OCI-LY7 (cell line): ENCODE measurements around the gene SMURF2. TPM values are rescaled to one million over a fixed set of nuclear protein-coding genes. Genes with fewer than 3 reads are reported as not detected.

Experiments used
- Bru-seq: library from RNA; stranded (reverse); fragments of 400-500 nt; gene quantifications from one replicate; lab custom pipeline; 2021; lab: Mats Ljungman, UMichigan
- BruChase-seq, 2 experiments: library from RNA; stranded (reverse); fragments of 400-500 nt; gene quantifications; one replicate each; lab custom pipeline; 2021; lab: Mats Ljungman, UMichigan
- BruUV-seq: library from RNA; stranded (reverse); fragments of 400-500 nt; replicated peaks from 2 replicates; lab custom pipeline; 2021; lab: Mats Ljungman, UMichigan
- CTCF ChIA-PET: fragments of 300-600 bp; sonication (Branson Sonifier 250); formaldehyde crosslinking; loops from one replicate; lab custom pipeline; 2022; ENCODE audit warnings: antibody characterized with exemption; ENCODE audit not compliant: unreplicated experiment; lab: Charles Lee
- POLR2A ChIA-PET: fragments of 300-600 bp; sonication (Branson Sonifier 250); formaldehyde crosslinking; loops from one replicate; lab custom pipeline; 2022; ENCODE audit warnings: antibody characterized with exemption; lab: Charles Lee
- DNase-seq: peaks from one replicate; pipeline ENCODE4 v3.0.0-alpha.2; 2015; ENCODE audit warnings: low spot score
- H2AFZ ChIP-seq: fragments of 200-600 bp; sonication (generic), shearing (Covaris generic); 2 replicates; pipeline ENCODE4 v1.6.1; 2014; ENCODE audit warnings: mild to moderate bottlenecking, antibody characterized with exemption, low read length, moderate library complexity
- H3K27ac ChIP-seq: fragments of 200-600 bp; sonication (generic); 2 replicates; pipeline ENCODE4 v1.5.1; 2014; ENCODE audit warnings: mixed run types, low read depth, mild to moderate bottlenecking, moderate library complexity, low read length, inconsistent platforms; ENCODE audit not compliant: poor library complexity, severe bottlenecking
- H3K36me3 ChIP-seq: fragments of 200-600 bp; sonication (generic); 2 replicates; pipeline ENCODE4 v1.6.1; 2014; ENCODE audit warnings: mild to moderate bottlenecking, antibody characterized with exemption, low read length, moderate library complexity, mixed read lengths; ENCODE audit not compliant: insufficient read depth
- H3K4me1 ChIP-seq: fragments of 200-600 bp; sonication (generic); 2 replicates; pipeline ENCODE4 v1.5.1; 2014; ENCODE audit warnings: mild to moderate bottlenecking, low read length; ENCODE audit not compliant: insufficient read depth, poor library complexity, severe bottlenecking
- H3K4me2 ChIP-seq: fragments of 200-600 bp; sonication (generic); 2 replicates; pipeline ENCODE4 v1.6.1; 2014; ENCODE audit warnings: mild to moderate bottlenecking, low read length
- H3K4me3 ChIP-seq: fragments of 200-600 bp; sonication (generic); 2 replicates; pipeline ENCODE4 v1.5.1; 2014; ENCODE audit warnings: mild to moderate bottlenecking, low read depth, low read length; ENCODE audit not compliant: poor library complexity, severe bottlenecking
- H3K79me2 ChIP-seq: fragments of 200-600 bp; sonication (generic); 2 replicates; pipeline ENCODE4 v1.6.1; 2016; ENCODE audit warnings: low read depth, mild to moderate bottlenecking, low read length, moderate library complexity, mixed read lengths; ENCODE audit not compliant: insufficient read depth
- H3K9me2 ChIP-seq: fragments of 200-600 bp; sonication (generic); 2 replicates; pipeline ENCODE4 v1.6.1; 2016; ENCODE audit warnings: mild to moderate bottlenecking, low read length, mixed read lengths; ENCODE audit not compliant: insufficient read depth
- H3K9me3 ChIP-seq: fragments of 200-600 bp; sonication (generic); 2 replicates; pipeline ENCODE4 v1.6.1; 2014; ENCODE audit warnings: mild to moderate bottlenecking, mixed run types, low read length, mixed read lengths
- H4K20me1 ChIP-seq: fragments of 200-600 bp; sonication (generic); 2 replicates; pipeline ENCODE4 v1.6.1; 2014; ENCODE audit warnings: mild to moderate bottlenecking, antibody characterized with exemption, low read length, moderate library complexity, mixed read lengths; ENCODE audit not compliant: insufficient read depth
- CTCF ChIP-seq: fragments of 200-600 bp; sonication (generic); conservative IDR thresholded peaks from 2 replicates; pipeline ENCODE4 v1.5.1; 2014; ENCODE audit warnings: mild to moderate bottlenecking, antibody characterized with exemption, low read length, moderate library complexity, mixed read lengths
- EZH2phosphoT487 ChIP-seq: fragments of 200-600 bp; sonication (generic); IDR thresholded peaks from 2 replicates; pipeline ENCODE4 v1.6.1; 2018; ENCODE audit warnings: low read depth, borderline replicate concordance, mild to moderate bottlenecking, mixed run types, antibody characterized with exemption, low read length, moderate library complexity, mixed read lengths
- intact Hi-C: fragments of 100-400 bp; cut with micrococcal nuclease; formaldehyde crosslinking; loops from one replicate; pipeline ENCODE4 v1.10.0; 2022; ENCODE audit not compliant: unreplicated experiment
- long read RNA-seq: library from polyadenylated mRNA; stranded (forward); transcript quantifications from one replicate; pipeline ENCODE4 v2.0.0, GENCODE V29; 2022
- total RNA-seq, 2 experiments: library from RNA; depleted of rRNA in 1 of 2; stranded (reverse); fragments of >200 nt in 1 of 2; shearing (Covaris generic) in 1 of 2; gene quantifications; 2 replicates each; pipeline ENCODE4 v1.2.3, GENCODE V29; 2014 to 2022

SMURF2 gene
- 15.6 and 22.0 TPM in 2 replicates for total RNA-seq (2014; rRNA removed; shearing (Covaris generic))
- 20.2 and 20.8 TPM in 2 replicates for total RNA-seq (2022)
- percentile 78 among the genes with signal in this experiment for Bru-seq, nascent RNA
- percentile 75 among the genes with signal in this experiment for BruChase-seq, experiment 1, labeled RNA remaining after a 6-hour chase
- percentile 70 among the genes with signal in this experiment for BruChase-seq, experiment 2, labeled RNA remaining after a 2-hour chase
- long read RNA-seq, transcript SMURF2-201 (19 exons, 2,918 nt) = major isoform, 9 of 24 reads
- long read RNA-seq, partial matches to known transcripts = 1 of 24 reads
- long read RNA-seq, other reads (novel, unspliced or antisense) = 14 of 24 reads

- H3K79me2 ChIP-seq = peaks cover 43% of the 10 kb centered on the region
- CTCF ChIA-PET = no interaction called here
- peak within 1 kb of the TSS; percentile 65 for H3K27ac ChIP-seq
- no TSS peak for BruUV-seq
- H2AFZ ChIP-seq = peak within 1 kb of the TSS; percentile 100
- peak within 1 kb of the TSS; percentile 99 for H3K4me2 ChIP-seq
- H3K9me3 ChIP-seq = no peaks in the 10 kb centered on the region
- DNase-seq = peak; percentile 88
- H4K20me1 ChIP-seq = peaks cover 8% of the 10 kb centered on the region; the same call in 1 of the 2 replicates
- H3K4me3 ChIP-seq = peak within 1 kb of the TSS; percentile 94
- H3K9me2 ChIP-seq = no peaks in the 10 kb centered on the region
- peaks cover 19% of the 10 kb centered on the region for H3K4me1 ChIP-seq
- POLR2A ChIA-PET = no interaction called here
- H3K36me3 ChIP-seq = no peaks in the 10 kb centered on the region; the same call in 1 of the 2 replicates
- TF ChIP-seq CTCF = no peak
- no peak for TF ChIP-seq EZH2phosphoT487
- intact Hi-C loops = no loop called here
Observed at GRCh38 chr17:64661976-64662773, at the start of gene SMURF2. TSS of gene SMURF2 (minus strand) at chr17:64662307. CDS start at chr17:64661880, 427 bp downstream.

- H3K9me2 ChIP-seq = no peaks in the 10 kb centered on the region
- no peak for TF ChIP-seq CTCF
- no peak for TF ChIP-seq EZH2phosphoT487
- no peaks in the 10 kb centered on the region for H4K20me1 ChIP-seq
- no peaks in the 10 kb centered on the region for H3K36me3 ChIP-seq
- peak overlapping the region; percentile 63; the same call in 1 of the 2 replicates for H2AFZ ChIP-seq
- intact Hi-C loops = no loop called here
- H3K4me3 ChIP-seq = no peak overlapping the region
- H3K4me2 ChIP-seq = no peak overlapping the region
- DNase-seq = no peak
- H3K27ac ChIP-seq = no peak overlapping the region
- ChIA-PET CTCF (interaction anchor here (0.5 kb wide), 1 partner anchor 71 kb away, joined by 3 read pairs; no protein-coding TSS in a partner anchor), POLR2A (interaction anchor here (0.5 kb wide), 1 partner anchor 545 kb away, joined by 4 read pairs; no protein-coding TSS in a partner anchor)
- H3K79me2 ChIP-seq = no peaks in the 10 kb centered on the region
- BruUV-seq = no TSS peak
- no peaks in the 10 kb centered on the region for H3K9me3 ChIP-seq
- peaks cover 16% of the 10 kb centered on the region for H3K4me1 ChIP-seq
Observed at GRCh38 chr17:64709481-64709880, 47.4 kb upstream of the SMURF2 start.
